OCI-LY3 (cell line): ENCODE data around the gene ANKRD13D.

Experiments used
- EZH2phosphoT487 ChIP-seq: fragments of 200-600 bp; shearing (Covaris generic); IDR thresholded peaks from 2 replicates; pipeline ENCODE4 v1.6.1; 2018; ENCODE audit warnings: antibody characterized with exemption, mixed run types, low read depth
- TF ChIP-seq, protein P1 (sequence below): fragments of 200-600, 300-600 bp; sonication (generic); IDR thresholded peaks from 2 replicates; pipeline ENCODE4 v1.5.1; 2014; ENCODE audit warnings: antibody characterized with exemption, low read length, low read depth

DNA sequence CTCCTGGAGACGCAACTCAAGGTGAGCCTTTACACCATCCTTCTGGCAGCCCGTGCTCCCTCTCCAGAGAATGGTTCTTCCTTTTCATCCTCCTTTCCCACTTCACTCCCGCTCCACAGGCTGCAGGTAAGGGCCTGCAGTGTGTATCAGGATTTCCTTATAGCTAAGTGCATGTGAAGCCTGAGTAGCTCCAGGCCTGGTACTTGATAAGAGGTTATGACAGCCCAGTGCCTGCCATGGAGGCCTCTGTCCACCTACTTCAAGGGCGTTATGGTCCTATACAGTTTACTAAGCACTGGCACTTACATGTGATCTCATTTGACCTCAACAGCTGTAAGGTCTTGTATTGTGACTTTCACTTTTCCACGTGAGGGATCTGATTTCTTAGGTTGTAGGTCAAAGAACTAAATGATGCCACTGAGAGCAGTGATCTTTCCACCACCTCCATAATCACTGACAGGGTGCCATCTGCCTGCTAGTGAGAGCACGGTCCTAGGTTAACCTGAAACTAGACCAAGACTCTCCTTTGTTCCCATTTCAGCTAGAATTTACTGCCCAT is 32.3 kb downstream of the ANKRD13D start:
- TF ChIP-seq, protein P1, sequence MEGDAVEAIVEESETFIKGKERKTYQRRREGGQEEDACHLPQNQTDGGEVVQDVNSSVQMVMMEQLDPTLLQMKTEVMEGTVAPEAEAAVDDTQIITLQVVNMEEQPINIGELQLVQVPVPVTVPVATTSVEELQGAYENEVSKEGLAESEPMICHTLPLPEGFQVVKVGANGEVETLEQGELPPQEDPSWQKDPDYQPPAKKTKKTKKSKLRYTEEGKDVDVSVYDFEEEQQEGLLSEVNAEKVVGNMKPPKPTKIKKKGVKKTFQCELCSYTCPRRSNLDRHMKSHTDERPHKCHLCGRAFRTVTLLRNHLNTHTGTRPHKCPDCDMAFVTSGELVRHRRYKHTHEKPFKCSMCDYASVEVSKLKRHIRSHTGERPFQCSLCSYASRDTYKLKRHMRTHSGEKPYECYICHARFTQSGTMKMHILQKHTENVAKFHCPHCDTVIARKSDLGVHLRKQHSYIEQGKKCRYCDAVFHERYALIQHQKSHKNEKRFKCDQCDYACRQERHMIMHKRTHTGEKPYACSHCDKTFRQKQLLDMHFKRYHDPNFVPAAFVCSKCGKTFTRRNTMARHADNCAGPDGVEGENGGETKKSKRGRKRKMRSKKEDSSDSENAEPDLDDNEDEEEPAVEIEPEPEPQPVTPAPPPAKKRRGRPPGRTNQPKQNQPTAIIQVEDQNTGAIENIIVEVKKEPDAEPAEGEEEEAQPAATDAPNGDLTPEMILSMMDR, result 0 out of 2 replicates have a peak, but pooled peaks have one; percentile 5
- no peak for TF ChIP-seq EZH2phosphoT487
